Activated CD4-positive, alpha-beta T cell treated with anti-CD3 and anti-CD28 coated beads, Interleukin-2, Interleukin-4, amounts not matched to agents 100 ng/mL and 50 ng/mL, durations not matched to agents 16 hours and 8 hours (primary cell): ENCODE results near the gene TCF12.

Source experiments
- DNase-seq: peaks from one replicate; pipeline ENCODE4 v3.0.0-alpha.2; 2020; ENCODE audit warnings: low spot score

The TCF12 gene

GRCh38 chr15:57217778-57218598, 299.5 kb downstream of the TCF12 start:
- no peak for DNase-seq

DNA sequence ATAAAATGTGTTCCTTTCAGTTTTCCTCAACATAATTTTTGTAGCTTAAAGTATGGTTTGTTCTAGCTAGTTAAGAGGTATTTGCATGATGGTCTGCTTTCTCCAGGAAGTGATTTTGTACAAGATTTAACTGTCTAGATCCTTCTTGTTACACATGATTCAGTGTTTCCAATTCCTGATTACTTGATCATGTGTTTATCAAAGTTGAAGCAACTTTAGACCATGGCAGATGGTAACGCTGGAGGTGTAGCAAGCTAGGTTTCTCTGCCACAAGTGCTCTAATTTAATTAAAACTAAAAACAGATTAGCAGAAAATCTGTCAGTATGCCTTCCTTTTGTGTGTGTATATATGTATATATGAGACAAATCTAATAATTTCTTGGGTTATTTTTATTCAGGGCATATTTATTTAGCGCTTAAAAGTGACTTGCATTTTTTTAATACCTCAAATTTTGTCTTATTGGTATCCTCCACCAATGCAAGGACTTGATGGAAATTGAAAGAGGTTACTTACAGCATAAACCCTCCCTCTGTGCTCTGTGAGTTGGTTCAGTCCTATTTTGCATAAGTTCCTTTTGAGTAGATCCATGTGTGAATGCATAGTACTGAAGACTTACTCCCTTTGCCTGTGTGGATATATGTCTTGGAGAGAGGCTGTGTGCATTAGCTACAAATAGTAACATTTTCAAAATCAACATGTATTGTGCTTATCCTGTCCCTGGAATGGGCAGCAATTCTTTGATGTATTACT, 300.6 kb downstream of the TCF12 start:
- no peak for DNase-seq

GRCh38 chr15:57220205-57220604, 301.8 kb downstream of the TCF12 start:
- DNase-seq: no peak

DNA sequence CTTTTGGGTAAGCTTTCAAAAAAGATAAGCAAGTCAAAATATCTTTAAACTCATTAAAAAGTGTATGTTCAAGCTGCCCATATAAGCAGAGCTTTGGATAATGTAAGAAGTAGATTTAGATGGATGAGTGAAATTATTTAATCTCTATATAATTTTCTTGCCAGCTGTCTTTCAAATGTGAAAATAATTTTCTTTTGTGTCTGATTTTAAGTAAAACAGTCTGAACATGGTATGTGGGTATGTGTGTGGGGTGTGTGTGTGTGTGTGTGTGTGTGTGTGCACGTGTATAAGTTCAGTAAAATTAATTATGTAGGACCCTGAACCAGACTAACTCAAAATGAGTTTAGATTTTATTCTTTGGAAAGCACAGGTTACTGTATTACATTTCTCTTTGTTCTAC, 302.7 kb downstream of the TCF12 start:
- DNase-seq: no peak

GRCh38 chr15:57223345-57223744, 304.9 kb downstream of the TCF12 start:
- DNase-seq: no peak

GRCh38 chr15:57223887-57224286, 305.4 kb downstream of the TCF12 start:
- no peak for DNase-seq

- no peak for DNase-seq
Measured at GRCh38 chr15:57224664-57225063, 306.2 kb downstream of the TCF12 start.

- no peak for DNase-seq
Measured at GRCh38 chr15:57227166-57227565, 308.7 kb downstream of the TCF12 start.

GRCh38 chr15:57227899-57228298, 309.5 kb downstream of the TCF12 start:
- DNase-seq: no peak

DNA sequence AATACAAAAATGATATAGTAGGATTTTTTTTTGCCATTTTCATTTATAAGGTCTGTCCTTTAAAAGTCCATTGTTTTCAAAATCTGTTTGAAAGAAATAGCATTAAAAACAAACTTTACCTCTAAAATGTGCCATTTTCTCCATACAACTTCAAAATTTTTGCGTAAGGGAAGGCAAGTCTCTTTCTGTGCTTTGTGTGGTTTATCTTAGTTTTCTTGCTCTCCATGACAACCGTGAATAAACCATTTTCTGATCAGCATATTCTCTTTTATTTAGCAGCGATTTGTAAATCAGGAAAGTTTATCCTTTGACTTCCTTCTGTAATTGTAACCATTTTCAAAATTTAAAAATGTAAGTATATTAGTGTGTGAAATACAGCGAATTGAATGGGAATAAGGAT, 310.0 kb downstream of the TCF12 start:
- DNase-seq: no peak

DNA sequence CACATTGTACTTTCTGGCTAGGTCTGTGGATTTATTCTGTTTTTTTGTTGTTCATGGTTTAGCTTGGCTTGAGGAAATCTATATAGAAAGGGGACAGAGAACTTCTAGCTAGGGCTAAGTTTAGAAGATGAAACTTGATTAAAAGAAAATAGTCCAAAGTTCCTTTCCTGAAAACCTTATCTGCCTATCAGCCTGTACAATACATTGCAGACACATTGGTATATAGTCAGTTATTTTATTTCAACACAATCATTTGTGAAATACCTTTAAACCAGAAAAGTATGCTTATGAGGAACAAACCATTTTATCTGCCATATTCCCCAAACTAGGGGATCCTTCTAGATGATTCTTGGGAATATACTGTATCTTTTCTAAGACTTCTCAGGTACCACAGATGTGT, 310.6 kb downstream of the TCF12 start:
- no peak for DNase-seq

DNA sequence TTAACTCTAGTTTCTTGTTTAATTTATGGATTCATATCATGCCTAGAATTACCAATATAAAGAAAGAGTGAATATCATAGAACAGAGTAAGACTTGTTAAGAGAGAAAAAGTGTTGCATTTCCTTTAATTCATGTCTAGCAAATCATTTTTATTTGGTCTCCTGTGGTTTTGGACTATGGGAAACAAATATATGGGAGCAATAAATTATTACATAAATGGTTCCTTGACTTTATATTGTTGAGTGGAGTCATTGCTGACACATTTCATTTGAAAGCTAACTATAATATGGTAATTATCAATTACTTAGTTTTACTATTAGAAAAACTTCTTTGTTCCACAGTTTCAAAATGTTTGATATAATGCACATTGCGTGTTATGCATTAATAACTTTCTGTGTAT, 313.1 kb downstream of the TCF12 start:
- DNase-seq: no peak

GRCh38 chr15:57234156-57234555, 315.7 kb downstream of the TCF12 start:
- no peak for DNase-seq

DNA sequence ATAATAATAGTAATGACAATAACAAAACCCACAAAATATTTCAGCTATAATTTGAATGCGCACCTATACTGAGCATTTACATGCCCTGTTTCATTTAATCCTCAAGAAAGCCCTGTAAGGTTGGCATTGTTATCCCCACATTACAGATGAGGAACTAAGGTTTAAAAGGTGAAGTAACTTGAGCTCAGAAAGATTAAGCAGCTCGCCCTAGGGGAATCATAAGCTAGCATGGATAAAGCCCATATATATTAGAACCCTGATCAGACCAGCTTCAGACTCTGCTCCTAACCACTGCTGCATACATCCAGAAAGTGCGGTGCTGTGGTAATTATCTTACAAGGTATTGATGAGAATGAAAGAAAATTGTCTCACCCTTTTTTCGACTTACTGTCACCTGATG, 316.7 kb downstream of the TCF12 start:
- DNase-seq: no peak

DNA sequence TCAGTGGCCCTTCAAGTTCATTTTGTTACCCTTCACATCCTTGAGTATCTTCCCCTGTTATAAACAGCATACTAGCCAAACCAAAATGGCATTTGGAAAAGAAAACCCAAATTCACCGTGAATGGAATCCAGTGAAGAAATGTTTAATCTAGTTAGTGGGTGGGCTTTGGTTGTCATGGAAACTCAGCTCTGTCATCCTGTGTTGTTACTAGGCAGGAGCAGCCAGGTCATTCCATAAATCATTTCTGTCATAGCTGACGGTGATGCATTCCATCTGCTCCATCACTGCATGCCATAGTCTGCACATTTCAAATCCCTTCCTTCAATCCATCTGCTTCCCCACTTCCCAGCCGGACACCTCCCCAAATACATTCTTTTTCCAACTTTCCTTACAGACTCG, 317.4 kb downstream of the TCF12 start:
- DNase-seq: no peak

DNA sequence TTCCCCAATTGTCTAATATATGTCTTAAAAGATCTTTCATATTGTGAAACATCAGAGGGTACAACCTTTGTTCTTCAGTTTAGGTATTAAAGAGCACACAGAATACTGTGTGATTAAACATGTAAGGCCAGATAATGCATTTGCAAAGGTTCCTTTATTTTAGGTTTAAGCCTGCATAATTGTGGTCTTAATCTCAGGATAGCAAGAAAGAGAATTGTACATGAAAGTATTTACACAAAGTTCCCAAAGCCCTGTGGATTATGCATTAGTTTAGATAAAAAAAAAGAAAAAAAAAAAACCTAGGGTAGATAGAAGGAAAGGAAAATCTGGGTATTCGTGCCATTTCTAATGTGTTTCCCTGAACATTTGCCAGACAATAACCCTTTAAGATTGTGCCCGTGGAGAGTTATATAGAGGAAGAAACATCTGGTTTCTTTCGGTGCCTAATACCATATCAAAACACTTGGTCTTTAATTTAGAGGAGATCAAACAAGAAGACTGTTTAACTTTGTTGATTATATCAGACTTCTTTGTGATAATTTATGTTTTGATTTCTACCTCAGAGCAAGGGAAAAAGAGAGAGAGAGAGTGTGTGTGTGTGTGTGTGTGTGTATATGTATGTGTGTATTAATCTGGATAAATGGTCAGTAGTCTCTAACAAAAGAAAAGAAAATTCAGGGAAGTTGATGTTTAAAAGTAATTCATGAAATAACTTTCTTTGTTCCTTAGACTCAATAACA, 318.3 kb downstream of the TCF12 start:
- no peak for DNase-seq

GRCh38 chr15:57237301-57237642, 318.8 kb downstream of the TCF12 start:
- DNase-seq: no peak

DNA sequence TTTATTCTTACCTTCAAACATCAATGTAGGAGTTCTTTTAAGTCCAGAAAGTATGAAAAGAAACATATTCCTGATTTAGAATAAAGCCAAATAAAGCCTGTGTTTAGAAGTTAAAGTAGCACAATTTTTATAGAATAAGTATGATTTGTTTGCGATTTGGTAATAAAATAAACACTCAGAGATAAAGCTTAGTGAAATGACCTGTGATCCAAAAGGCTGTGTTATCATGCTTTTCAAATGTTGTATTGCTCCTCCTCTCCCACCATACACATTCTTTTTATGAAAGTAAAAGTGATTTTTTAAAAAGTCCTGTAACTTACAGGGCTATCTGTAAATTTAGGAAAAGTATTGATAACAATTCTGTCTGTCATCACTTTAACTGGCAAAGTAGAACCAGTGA, 319.2 kb downstream of the TCF12 start:
- DNase-seq: no peak

DNA sequence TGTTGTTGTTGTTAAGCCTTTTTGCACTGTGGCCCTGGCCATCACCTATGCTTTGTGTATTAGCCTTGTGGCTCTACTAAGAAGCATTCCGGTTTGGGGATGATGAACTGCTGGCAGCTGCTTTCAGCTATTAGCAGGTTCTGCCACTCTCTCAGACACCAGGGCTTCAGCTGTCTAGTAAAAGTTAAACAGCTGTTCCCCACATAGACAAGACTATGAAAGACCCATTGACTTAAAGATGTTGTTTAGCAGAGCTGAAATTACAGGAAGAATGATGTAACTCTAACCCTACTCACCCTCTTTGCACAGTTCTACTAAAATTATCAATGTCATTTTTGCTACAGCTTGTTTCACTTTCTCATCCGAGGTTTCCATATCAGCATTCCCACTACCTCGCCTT, 326.7 kb downstream of the TCF12 start:
- no peak for DNase-seq

- no peak for DNase-seq
Measured at GRCh38 chr15:57245714-57246113, 327.3 kb downstream of the TCF12 start.

DNA sequence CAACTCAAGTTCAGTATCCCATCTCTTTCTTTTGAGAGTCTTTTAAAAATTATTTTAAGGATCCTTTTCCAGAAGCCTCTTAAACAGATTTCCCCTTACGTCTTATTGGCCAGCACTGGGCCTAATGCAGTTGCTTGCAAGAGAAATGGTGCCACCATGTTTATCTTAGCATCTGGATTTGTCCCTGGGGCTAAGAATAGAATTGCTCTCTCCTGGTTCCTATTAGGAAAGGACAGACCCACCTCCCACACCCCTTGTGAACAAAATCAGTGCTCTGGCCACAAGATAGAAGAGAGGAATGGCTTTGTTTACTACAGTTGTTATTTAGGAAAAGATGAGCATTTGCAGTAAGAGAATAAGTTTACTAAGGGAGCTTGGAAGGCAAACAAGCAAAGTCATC, 329.6 kb downstream of the TCF12 start:
- no peak for DNase-seq

GRCh38 chr15:57251308-57251707, 332.9 kb downstream of the TCF12 start:
- DNase-seq: no peak

GRCh38 chr15:57251941-57252340, 333.5 kb downstream of the TCF12 start:
- DNase-seq: no peak
